HG03460 (cell line): Measurements from ENCODE around the gene TBL1X.

Experiments used
- ATAC-seq: cut with Tn5 transposase; IDR thresholded peaks from one replicate; pipeline ENCODE4 v1.9.1; 2021; ENCODE audit not compliant: unreplicated experiment

The TBL1X gene

GRCh38 chrX:9578083-9578779, 113.4 kb downstream of the TBL1X start:
- ATAC-seq = no peak

GRCh38 chrX:9581771-9582385, 117.0 kb downstream of the TBL1X start:
- no peak for ATAC-seq

- no peak for ATAC-seq
Observed at GRCh38 chrX:9582956-9583355, 118.1 kb downstream of the TBL1X start.

- no peak for ATAC-seq
Observed at GRCh38 chrX:9586992-9587392, 122.1 kb downstream of the TBL1X start.

GRCh38 chrX:9587642-9588041, 122.8 kb downstream of the TBL1X start:
- ATAC-seq = no peak

GRCh38 chrX:9591496-9591895, 126.6 kb downstream of the TBL1X start:
- no peak for ATAC-seq

- ATAC-seq = no peak
Observed at GRCh38 chrX:9593756-9594155, 128.9 kb downstream of the TBL1X start.

- ATAC-seq = no peak
Observed at GRCh38 chrX:9595174-9595573, 130.3 kb downstream of the TBL1X start.

GRCh38 chrX:9596837-9597236, 132.0 kb downstream of the TBL1X start:
- no peak for ATAC-seq

GRCh38 chrX:9597361-9598035, 132.6 kb downstream of the TBL1X start:
- ATAC-seq = no peak

GRCh38 chrX:9598344-9598743, 133.5 kb downstream of the TBL1X start:
- ATAC-seq = no peak

- no peak for ATAC-seq
Observed at GRCh38 chrX:9604111-9604907, 139.5 kb downstream of the TBL1X start.

GRCh38 chrX:9604908-9605306, 140.0 kb downstream of the TBL1X start:
- ATAC-seq = no peak

GRCh38 chrX:9605484-9605883, 140.6 kb downstream of the TBL1X start:
- ATAC-seq = no peak

- ATAC-seq = no peak
Observed at GRCh38 chrX:9606971-9607370, 142.1 kb downstream of the TBL1X start.

- no peak for ATAC-seq
Observed at GRCh38 chrX:9609499-9609898, 144.6 kb downstream of the TBL1X start.

- ATAC-seq = no peak
Observed at GRCh38 chrX:9609987-9610386, 145.1 kb downstream of the TBL1X start.

- ATAC-seq = no peak
Observed at GRCh38 chrX:9610771-9611392, 146.0 kb downstream of the TBL1X start.

- no peak for ATAC-seq
Observed at GRCh38 chrX:9611436-9612145, 146.7 kb downstream of the TBL1X start.

GRCh38 chrX:9612146-9612505, 147.3 kb downstream of the TBL1X start:
- no peak for ATAC-seq

GRCh38 chrX:9614016-9614415, 149.2 kb downstream of the TBL1X start:
- ATAC-seq = no peak
